NCI-H748 (cell line): Measurements from ENCODE around the gene F3.
"Not testable (repeated sequence)": the region's sequence is repeated elsewhere in the genome, so short reads cannot be mapped to it uniquely, and the experiment has no call there.

Experiments used
- DNase-seq: peaks from one replicate; lab custom pipeline; 2025; ENCODE audit not compliant: unreplicated experiment; lab: John Stamatoyannopoulos, UW

The F3 gene

GRCh38 chr1:94541246-94542087 lies at the start of gene F3:
F3 (minus strand) TSS chr1:94541759; CDS start chr1:94541636, 123 bp downstream.
- DNase-seq = peak; percentile 65

GRCh38 chr1:94590203-94591137 lies 48.9 kb upstream of the F3 start:
- no peak for DNase-seq

GRCh38 chr1:94589728-94590127 lies 48.2 kb upstream of the F3 start:
- no peak for DNase-seq

GRCh38 chr1:94582565-94582964 lies 41.0 kb upstream of the F3 start:
- no peak for DNase-seq

GRCh38 chr1:94580367-94581115 lies 39.0 kb upstream of the F3 start:
- no peak for DNase-seq

- no peak for DNase-seq
Measured at GRCh38 chr1:94579876-94580294, 38.3 kb upstream of the F3 start.

GRCh38 chr1:94578856-94579255 lies 37.3 kb upstream of the F3 start:
- no peak for DNase-seq

GRCh38 chr1:94573917-94574316 lies 32.4 kb upstream of the F3 start:
- not testable (repeated sequence) for DNase-seq

- no peak for DNase-seq
Measured at GRCh38 chr1:94572780-94573179, 31.2 kb upstream of the F3 start.

GRCh38 chr1:94570965-94571364 lies 29.4 kb upstream of the F3 start:
- not testable (repeated sequence) for DNase-seq

GRCh38 chr1:94568806-94569205 lies 27.2 kb upstream of the F3 start:
- not testable (repeated sequence) for DNase-seq

- DNase-seq = not testable (repeated sequence)
Measured at GRCh38 chr1:94567975-94568607, 26.5 kb upstream of the F3 start.

GRCh38 chr1:94566436-94566835 lies 24.9 kb upstream of the F3 start:
- DNase-seq = not testable (repeated sequence)

GRCh38 chr1:94565901-94566300 lies 24.3 kb upstream of the F3 start:
- DNase-seq = no peak

GRCh38 chr1:94562519-94563260 lies 21.1 kb upstream of the F3 start:
- DNase-seq = no peak

GRCh38 chr1:94560333-94560732 lies 18.8 kb upstream of the F3 start:
- no peak for DNase-seq

- DNase-seq = no peak
Measured at GRCh38 chr1:94559921-94560320, 18.4 kb upstream of the F3 start.

- DNase-seq = no peak
Measured at GRCh38 chr1:94555091-94555490, 13.5 kb upstream of the F3 start.

- no peak for DNase-seq
Measured at GRCh38 chr1:94554580-94554979, 13.0 kb upstream of the F3 start.

- DNase-seq = no peak
Measured at GRCh38 chr1:94553931-94554330, 12.4 kb upstream of the F3 start.
